CD4-positive, alpha-beta T cell treated with Interleukin-6 at 100 ng/mL for 8 hours (primary cell): ENCODE measurements around the gene OR4D9.
A peak's percentile ranks its signal among the peaks of the same experiment; 100 is the strongest.

Experiments
- DNase-seq: peaks from one replicate; pipeline ENCODE4 v3.0.0-alpha.2; 2020; ENCODE audit warnings: mixed read lengths, low spot score

The OR4D9 gene

GRCh38 chr11:59550842-59551658, 39.7 kb downstream of the OR4D9 start:
- peak; percentile 74 for DNase-seq

GRCh38 chr11:59551659-59552521, 40.6 kb downstream of the OR4D9 start:
- DNase-seq: no peak

- DNase-seq: no peak
These were observed 41.5 kb downstream of the OR4D9 start for GRCh38 chr11:59552844-59553243.

- DNase-seq: no peak
These were observed 42.0 kb downstream of the OR4D9 start for GRCh38 chr11:59553323-59553722.

- no peak for DNase-seq
These were observed 44.3 kb downstream of the OR4D9 start for GRCh38 chr11:59555601-59556114.

- peak; percentile 50 for DNase-seq
These were observed 45.0 kb downstream of the OR4D9 start for GRCh38 chr11:59556115-59556916.

GRCh38 chr11:59556917-59557348, 45.6 kb downstream of the OR4D9 start:
- DNase-seq: no peak

- DNase-seq: no peak
These were observed 46.9 kb downstream of the OR4D9 start for GRCh38 chr11:59558270-59558643.

GRCh38 chr11:59559886-59560285, 48.5 kb downstream of the OR4D9 start:
- no peak for DNase-seq

- peak; percentile 73 for DNase-seq
These were observed 49.0 kb downstream of the OR4D9 start for GRCh38 chr11:59560290-59560701.

GRCh38 chr11:59560702-59561473, 49.5 kb downstream of the OR4D9 start:
- DNase-seq: peak; percentile 83

- no peak for DNase-seq
These were observed 51.0 kb downstream of the OR4D9 start for GRCh38 chr11:59562292-59562691.
